Right atrium auricular region (tissue), 2 donors: ENCODE results near the gene SLC1A5. TPM values are rescaled to one million over a fixed set of nuclear protein-coding genes. Genes with fewer than 3 reads are reported as not detected.

ENCODE experiments used
- DNase-seq: peaks from one replicate; pipeline ENCODE4 v3.0.0-alpha.2; 2019; ENCODE audit warnings: low spot score
- H3K27ac ChIP-seq, 2 donors: fragments of 200-600 bp; sonication (generic); 1 replicate in 1 of 2; 2 replicates in 1 of 2; pipeline ENCODE4 v1.5.1; 2016 to 2019
- H3K27me3 ChIP-seq, 2 donors: fragments of 200-600 bp; sonication (generic); one replicate each; pipeline versions ENCODE4 v1.5.1 to v1.6.0; 2017 to 2019
- H3K36me3 ChIP-seq: fragments of 200-600 bp; sonication (generic); one replicate; pipeline ENCODE4 v1.5.1; 2016
- H3K4me1 ChIP-seq, 2 donors: fragments of 200-600 bp; sonication (generic); one replicate each; pipeline versions ENCODE4 v1.5.1 to v1.6.0; 2017 to 2019
- H3K4me3 ChIP-seq, 2 donors: fragments of 200-600 bp; sonication (generic); 1 replicate in 1 of 2; 2 replicates in 1 of 2; pipeline ENCODE4 v1.5.1; 2017 to 2019; ENCODE audit warnings: mild to moderate bottlenecking in 1 of 2, moderate library complexity in 1 of 2
- H3K9me3 ChIP-seq, 2 donors: fragments of 200-600 bp; sonication (generic); one replicate each; pipeline ENCODE4 v1.5.1; 2019
- total RNA-seq, 2 donors: library from RNA; depleted of rRNA; stranded (reverse); fragments of >200 nt; gene quantifications; one replicate each; pipeline ENCODE4 v1.1.0, GENCODE V29; 2016
- TF ChIP-seq, protein P1 (sequence below), 2 donors: fragments of 200-600 bp; sonication (generic); IDR thresholded peaks; one replicate each; pipeline ENCODE4 v1.5.1; 2019; ENCODE audit warnings: antibody characterized with exemption in 2 of 2

The SLC1A5 gene
- total RNA-seq, 2 donors from 2014 or later: 21.2 to 42.6 TPM

DNA sequence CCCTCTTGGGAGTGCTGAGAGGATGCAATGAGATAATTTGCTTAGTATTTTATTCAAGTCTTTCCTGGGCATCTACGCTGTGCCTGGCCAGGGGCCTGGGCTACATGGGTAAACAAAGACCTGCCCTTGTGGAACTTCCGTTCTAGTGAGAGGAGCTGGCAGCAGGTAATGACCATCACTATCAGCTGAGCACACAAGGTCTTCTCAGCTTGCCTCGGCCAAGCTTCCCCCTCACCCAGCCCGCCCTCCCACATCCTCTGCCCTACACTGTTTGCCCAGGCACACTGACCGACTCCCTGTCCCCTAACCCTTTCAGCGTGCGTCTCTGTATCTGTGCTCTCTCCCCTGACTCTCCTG lies 51.1 kb downstream of the SLC1A5 start:
- Histone ChIP-seq H3K27me3 (no peaks in the 10 kb centered on the region), H3K27ac (peak overlapping the region; percentile 49 to 82), H3K9me3 (no peaks in the 10 kb centered on the region), H3K4me1 (peaks cover 0 to 68% of the 10 kb centered on the region in 2 donors), H3K4me3 (no peak overlapping the region), H3K36me3 (peaks cover 40% of the 10 kb centered on the region)
- TF ChIP-seq, protein P1, sequence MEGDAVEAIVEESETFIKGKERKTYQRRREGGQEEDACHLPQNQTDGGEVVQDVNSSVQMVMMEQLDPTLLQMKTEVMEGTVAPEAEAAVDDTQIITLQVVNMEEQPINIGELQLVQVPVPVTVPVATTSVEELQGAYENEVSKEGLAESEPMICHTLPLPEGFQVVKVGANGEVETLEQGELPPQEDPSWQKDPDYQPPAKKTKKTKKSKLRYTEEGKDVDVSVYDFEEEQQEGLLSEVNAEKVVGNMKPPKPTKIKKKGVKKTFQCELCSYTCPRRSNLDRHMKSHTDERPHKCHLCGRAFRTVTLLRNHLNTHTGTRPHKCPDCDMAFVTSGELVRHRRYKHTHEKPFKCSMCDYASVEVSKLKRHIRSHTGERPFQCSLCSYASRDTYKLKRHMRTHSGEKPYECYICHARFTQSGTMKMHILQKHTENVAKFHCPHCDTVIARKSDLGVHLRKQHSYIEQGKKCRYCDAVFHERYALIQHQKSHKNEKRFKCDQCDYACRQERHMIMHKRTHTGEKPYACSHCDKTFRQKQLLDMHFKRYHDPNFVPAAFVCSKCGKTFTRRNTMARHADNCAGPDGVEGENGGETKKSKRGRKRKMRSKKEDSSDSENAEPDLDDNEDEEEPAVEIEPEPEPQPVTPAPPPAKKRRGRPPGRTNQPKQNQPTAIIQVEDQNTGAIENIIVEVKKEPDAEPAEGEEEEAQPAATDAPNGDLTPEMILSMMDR (IDR thresholded peaks at IDR 0.05): no peak
- no peak for DNase-seq

DNA sequence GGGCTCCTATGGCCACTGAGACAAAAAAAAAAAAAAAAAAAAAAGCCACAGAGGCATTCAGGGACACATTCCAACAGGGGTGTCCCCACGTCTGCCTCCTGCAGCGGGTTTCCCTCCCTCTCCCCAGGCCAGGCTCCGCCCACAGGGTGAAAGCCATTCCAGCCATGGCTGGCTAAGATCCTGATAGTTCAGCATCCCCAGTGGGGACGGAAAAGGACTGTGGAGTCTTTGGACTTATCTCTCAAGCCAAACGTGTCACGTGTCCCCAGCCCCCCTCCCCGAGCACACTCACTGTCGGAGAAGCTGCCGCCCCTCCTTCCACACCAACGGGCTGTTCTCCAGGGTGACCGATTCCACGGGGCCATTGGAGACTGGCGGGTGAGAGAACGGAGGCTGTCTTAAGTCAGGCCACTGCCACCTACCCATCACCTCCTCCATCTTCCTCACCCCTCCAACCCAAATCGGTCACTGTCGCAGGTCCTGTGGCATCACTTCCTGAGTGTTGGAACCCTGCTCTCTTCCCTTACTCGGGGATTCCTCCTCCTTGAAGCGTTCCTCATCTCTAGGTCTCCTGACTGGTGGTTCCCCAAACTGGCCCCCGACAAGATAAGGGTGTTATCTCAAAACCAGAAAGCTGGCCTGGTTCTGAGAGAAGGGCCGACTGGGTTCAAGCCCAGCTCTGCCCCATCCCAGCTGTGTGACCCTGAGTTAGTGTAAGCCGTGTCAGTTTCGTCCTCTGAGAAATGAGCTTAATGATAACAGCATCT lies 51.7 kb downstream of the SLC1A5 start:
- TF ChIP-seq, protein P1 (IDR thresholded peaks at IDR 0.05): no peak
- DNase-seq: peak; percentile 68
- Histone ChIP-seq H3K4me1 (peaks cover 0 to 67% of the 10 kb centered on the region in 2 donors), H3K27ac (peak overlapping the region; percentile 49 to 82), H3K36me3 (peaks cover 43% of the 10 kb centered on the region), H3K9me3 (no peaks in the 10 kb centered on the region), H3K4me3 (no peak overlapping the region), H3K27me3 (no peaks in the 10 kb centered on the region)

DNA sequence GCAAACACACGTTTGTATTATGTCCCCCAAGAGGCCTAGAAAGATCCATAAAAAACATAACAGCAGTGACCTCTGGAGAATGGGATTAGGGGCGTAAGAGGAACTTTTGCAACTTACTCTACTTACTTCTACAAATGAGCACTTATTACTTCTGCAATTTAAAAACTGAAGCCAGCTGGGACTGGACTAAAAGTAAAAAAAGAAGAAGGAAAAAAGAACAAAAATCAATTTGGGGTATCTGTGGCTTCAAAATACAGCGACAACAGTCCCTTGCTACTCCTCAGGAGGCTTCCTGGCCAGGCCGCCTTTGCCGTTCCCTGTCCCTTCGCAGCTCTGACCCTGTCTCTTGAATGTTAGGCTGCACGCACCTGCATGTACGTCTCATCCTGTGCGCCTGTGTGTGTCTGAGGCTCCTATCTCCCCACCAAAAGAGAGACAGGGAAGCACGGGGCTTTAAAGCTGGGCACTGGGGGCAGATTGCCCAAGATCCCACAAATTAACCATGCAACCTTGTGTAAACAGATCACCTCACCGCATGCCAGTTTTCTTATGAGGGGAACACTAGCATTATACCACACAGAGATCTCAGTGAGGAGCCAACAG lies 54.6 kb downstream of the SLC1A5 start:
- Histone ChIP-seq H3K4me1 (peaks cover 0 to 46% of the 10 kb centered on the region in 2 donors), H3K27ac (no peak overlapping the region), H3K4me3 (no peak overlapping the region), H3K36me3 (peaks cover 68% of the 10 kb centered on the region), H3K9me3 (no peaks in the 10 kb centered on the region), H3K27me3 (no peaks in the 10 kb centered on the region)
- DNase-seq: no peak
- TF ChIP-seq, protein P1 (IDR thresholded peaks at IDR 0.05): no peak

DNA sequence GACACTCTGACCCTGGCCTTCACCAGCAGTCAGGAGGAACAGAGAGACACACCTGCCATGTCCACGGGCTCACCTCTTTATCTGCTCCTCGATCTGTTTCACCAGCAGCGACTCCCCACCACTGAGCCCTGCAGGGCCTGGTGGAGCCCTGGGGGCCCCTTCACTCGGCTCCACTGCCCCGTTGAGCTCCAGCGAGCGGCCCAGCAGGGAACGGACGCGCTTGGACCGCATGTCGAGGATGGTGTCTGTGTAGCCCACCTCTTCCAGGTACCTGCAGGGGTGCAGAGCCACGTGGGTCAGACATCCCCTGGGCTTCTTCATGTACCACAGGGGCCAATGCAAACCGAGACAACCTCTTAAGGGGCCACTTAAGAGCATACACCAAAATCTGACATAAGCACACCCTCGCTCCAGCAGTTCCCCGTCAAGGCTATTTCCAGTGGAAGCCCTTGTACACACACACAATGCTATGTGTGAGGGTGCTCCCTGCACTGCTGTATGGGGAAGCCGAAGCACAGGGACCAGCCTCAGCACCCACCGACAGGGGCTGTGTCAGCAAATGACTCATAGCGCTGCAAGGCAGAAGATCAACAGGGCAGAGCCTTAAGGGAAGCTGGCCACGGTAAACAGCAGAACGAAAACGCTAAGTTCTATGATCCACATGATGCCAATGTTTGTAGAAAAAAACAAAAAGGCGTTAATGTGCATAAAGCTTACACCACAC lies 55.3 kb downstream of the SLC1A5 start:
- Histone ChIP-seq H3K4me3 (no peak overlapping the region), H3K9me3 (no peaks in the 10 kb centered on the region), H3K36me3 (peaks cover 75% of the 10 kb centered on the region), H3K27me3 (no peaks in the 10 kb centered on the region), H3K4me1 (peaks cover 0 to 46% of the 10 kb centered on the region in 2 donors), H3K27ac (no peak overlapping the region)
- TF ChIP-seq, protein P1 (IDR thresholded peaks at IDR 0.05): no peak
- DNase-seq: no peak

DNA sequence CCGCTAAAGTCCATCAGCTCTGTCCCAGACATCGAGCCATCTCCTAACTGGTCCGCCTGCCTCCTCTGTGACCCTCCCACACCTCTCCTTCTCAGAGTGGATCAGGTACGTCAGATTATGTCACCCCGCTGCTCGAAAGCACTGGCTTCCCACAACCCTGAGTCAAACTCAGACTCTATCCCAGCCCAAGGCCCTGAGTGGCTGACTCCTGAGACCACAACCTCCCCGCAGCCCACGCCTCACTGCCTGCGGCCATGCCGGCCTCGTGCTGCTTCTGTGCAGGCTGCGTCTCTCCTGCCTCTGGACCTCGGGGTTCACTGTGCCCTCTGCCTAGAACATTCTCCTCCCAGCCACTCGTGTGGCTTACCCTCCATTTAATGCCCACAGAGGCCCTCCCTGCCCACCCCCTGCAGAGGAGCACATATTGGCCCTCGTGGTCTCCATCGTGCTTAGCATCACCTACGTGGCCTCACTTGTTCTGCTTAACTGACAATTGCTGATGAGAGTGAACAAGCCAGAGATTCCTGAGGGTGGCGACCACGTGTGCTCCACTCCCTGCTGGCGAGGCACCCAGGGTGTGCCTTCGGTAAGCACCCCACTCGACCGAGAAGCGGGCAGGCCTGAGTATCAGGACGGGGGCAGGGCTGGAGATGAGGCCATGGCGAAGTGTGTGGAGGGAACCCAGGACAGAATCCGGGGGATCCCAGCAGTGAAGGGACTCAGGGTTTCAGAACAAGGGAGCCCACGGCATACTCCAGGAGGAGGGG lies 56.0 kb downstream of the SLC1A5 start:
- TF ChIP-seq, protein P1 (IDR thresholded peaks at IDR 0.05): no peak
- DNase-seq: no peak
- peaks cover 0 to 46% of the 10 kb centered on the region in 2 donors for H3K4me1 ChIP-seq
- H3K9me3 ChIP-seq: no peaks in the 10 kb centered on the region
- H3K27ac ChIP-seq: no peak overlapping the region
- peaks cover 76% of the 10 kb centered on the region for H3K36me3 ChIP-seq
- no peaks in the 10 kb centered on the region for H3K27me3 ChIP-seq
- H3K4me3 ChIP-seq: no peak overlapping the region
